Heart right ventricle (tissue), 16 donors: Measurements from ENCODE around the gene TLR4. TPM values are rescaled to one million over a fixed set of nuclear protein-coding genes. Genes with fewer than 3 reads are reported as not detected.

Experiments used
- ATAC-seq, 8 donors: fragments of 200-7000 bp; cut with Tn5 transposase; one replicate each; pipeline ENCODE4 v1.9.1; 2020; ENCODE audit warnings: mild to moderate bottlenecking in 8 of 8, moderate library complexity in 8 of 8, moderate number of reproducible peaks in 1 of 8
- DNase-seq, 2 donors: peaks; one replicate each; pipeline ENCODE4 v3.0.0-alpha.2; 2020
- H3K27ac ChIP-seq, 10 donors: fragments of 200-600 bp; sonication (generic) in 2 of 10; one replicate each; pipeline versions ENCODE4 v1.5.0 to v1.8.0; 2020 to 2022; ENCODE audit warnings: mild to moderate bottlenecking in 3 of 10
- H3K27me3 ChIP-seq, 7 donors: fragments of 200-600 bp; one replicate each; pipeline ENCODE4 v1.8.0; 2021 to 2022; ENCODE audit warnings: mild to moderate bottlenecking in 2 of 7
- H3K36me3 ChIP-seq, 9 donors: fragments of 200-600 bp; sonication (generic) in 1 of 9; one replicate each; pipeline versions ENCODE4 v1.5.0 to v1.8.0; 2020 to 2022; ENCODE audit warnings: mild to moderate bottlenecking in 2 of 9
- H3K4me1 ChIP-seq, 9 donors: fragments of 200-600 bp; sonication (generic) in 1 of 9; one replicate each; pipeline versions ENCODE4 v1.5.0 to v1.8.0; 2020 to 2022; ENCODE audit warnings: mild to moderate bottlenecking in 4 of 9
- H3K4me3 ChIP-seq, 10 donors: fragments of 200-600 bp; sonication (generic) in 2 of 10; one replicate each; pipeline versions ENCODE4 v1.5.0 to v1.8.0; 2020 to 2022; ENCODE audit warnings: mild to moderate bottlenecking in 7 of 10, moderate library complexity in 2 of 10
- H3K9me3 ChIP-seq, 11 donors: fragments of 200-600 bp in 10 of 11; sonication (generic) in 2 of 11; one replicate each; pipeline versions ENCODE4 v1.5.0 to v1.8.0; 2013 to 2022; ENCODE audit warnings: mild to moderate bottlenecking in 2 of 11, control low read depth in 1 of 11, moderate library complexity in 1 of 11
- CTCF ChIP-seq, 9 donors: fragments of 200-600 bp; sonication (generic) in 2 of 9; IDR thresholded peaks; one replicate each; pipeline versions ENCODE4 v1.5.0 to v1.8.0; 2021 to 2022; ENCODE audit warnings: antibody characterized with exemption in 9 of 9, mild to moderate bottlenecking in 5 of 9, moderate library complexity in 1 of 9
- WGBS, 2 donors: extraction: QIAGEN DNeasy Blood & Tissue Kit; methylation state at CpG; one replicate each; pipeline ENCODE4 v1.1.7; 2013; ENCODE audit warnings: inconsistent platforms in 1 of 2; 5-methylcytosine and 5-hydroxymethylcytosine counted together
- intact Hi-C, 10 donors: fragments of 100-400 bp; cut with DNase I; formaldehyde crosslinking; loops; one replicate each; pipeline versions ENCODE4 v1.11.1 to v1.14.2; 2022
- polyA plus RNA-seq, 2 donors: library from polyadenylated mRNA; stranded (reverse); fragments of 200-250 nt; gene quantifications; one replicate each; pipeline ENCODE4 v1.2.3, GENCODE V29; 2013
- total RNA-seq, 10 donors: library from RNA; stranded (reverse); fragmentation: NEBNext Ultra II Directional in 3 of 10; extraction: Animal tissue kit (Norgen Biotek cat#: 25700) in 3 of 10; gene quantifications; one replicate each; pipeline versions ENCODE4 v1.2.1 to v1.2.4, GENCODE V29; 2021 to 2023
- donor health status: Arrhythmogenic right ventricular cardiomyopathy.
- donor health status: ischemic (EF 13 %, LVEDD 7.1; RV severe dilation, severe dysfunction).
- donor health status: healthy with polysubstance abuse.
- donor health status: DM: no; HTN: yes; CAD: no.
- donor health status: DM: no; HTN: no; CAD: no.
- donor health status: ischemic (EF 25% LVEDD 6.9; RV normal size, moderate dysfunction).
- donor health status: ischemic (EF 25% LVEDD 5.7; RV mildly dilated, moderate dysfunction).
- donor health status: healthy.
- donor health status: DM: yes; HTN: yes; CAD: no.
- donor health status: Ischemic cardiomyopathy.
- donor health status: ischemic (EF 35%, LVEDD 5.7; RV mildly dilated, moderate dysfunction).
- donor health status: nonischemic (EF 11% LVEDD 7.7; RV severe dilation, severe dysfunction).
- donor health status: DM: yes; HTN: yes; CAD: no.
- donor health status: PGD.
- donor health status: ischemic (EF 29% LVEDD 5.4; RV normal size, mild dysfunction).
- donor health status: nonischemic (EF 23%, LVEDD 6.1; RV moderate dilation, normal function).

Gene TLR4
- total and polyA plus RNA-seq, 12 donors, result 2.3 to 24.7 (median 10.5) TPM

GRCh38 chr9:117752894-117753293 lies 48.7 kb downstream of the TLR4 start:
- WGBS, 2 donors, result 96% methylated on average over 2 of the region's 2 CpGs
- Histone ChIP-seq H3K27me3 (no peaks in the 10 kb centered on the region), H3K9me3 (no peaks in the 10 kb centered on the region), H3K4me3 (no peak overlapping the region), H3K27ac (no peak overlapping the region), H3K4me1 (no peaks in the 10 kb centered on the region), H3K36me3 (no peaks in the 10 kb centered on the region)
- intact Hi-C loops, result no loop called here
- no peak for TF ChIP-seq CTCF (IDR thresholded peaks at IDR 0.05)
- ATAC-seq, result no peak
- no peak for DNase-seq

- Histone ChIP-seq H3K27me3 (no peaks in the 10 kb centered on the region), H3K9me3 (no peaks in the 10 kb centered on the region), H3K4me3 (no peak overlapping the region), H3K27ac (no peak overlapping the region), H3K4me1 (no peaks in the 10 kb centered on the region), H3K36me3 (no peaks in the 10 kb centered on the region)
- TF ChIP-seq CTCF (IDR thresholded peaks at IDR 0.05), result no peak
- intact Hi-C loops, result no loop called here
- no peak for DNase-seq
- WGBS, 2 donors, result 67 to 71% methylated on average over 5 of the region's 5 CpGs
- ATAC-seq, result peak in 1 of 8 donors; percentile 39
Observed at GRCh38 chr9:117757561-117758190, 53.5 kb downstream of the TLR4 start.

GRCh38 chr9:117763314-117763713 lies 59.1 kb downstream of the TLR4 start:
- Histone ChIP-seq H3K4me3 (no peak overlapping the region), H3K27ac (no peak overlapping the region), H3K4me1 (no peaks in the 10 kb centered on the region), H3K36me3 (no peaks in the 10 kb centered on the region), H3K9me3 (no peaks in the 10 kb centered on the region), H3K27me3 (no peaks in the 10 kb centered on the region)
- ATAC-seq (no peak), DNase-seq (no peak)
- WGBS, 2 donors, result 47 to 54% methylated on average over 4 of the region's 4 CpGs
- intact Hi-C loops, result no loop called here
- TF ChIP-seq CTCF (IDR thresholded peaks at IDR 0.05), result no peak

GRCh38 chr9:117768750-117769395 lies 64.7 kb downstream of the TLR4 start:
- H3K4me3 ChIP-seq, result no peak overlapping the region
- DNase-seq (no peak), ATAC-seq (no peak)
- WGBS, 2 donors, result 55 to 59% methylated on average over 4 of the region's 4 CpGs
- no peak overlapping the region for H3K27ac ChIP-seq
- H3K9me3 ChIP-seq, result no peaks in the 10 kb centered on the region
- TF ChIP-seq CTCF (IDR thresholded peaks at IDR 0.05), result no peak
- intact Hi-C loops, result no loop called here
- H3K4me1 ChIP-seq, result peaks cover 0 to 7% (median 0%) of the 10 kb centered on the region in 9 donors
- H3K27me3 ChIP-seq, result no peaks in the 10 kb centered on the region
- H3K36me3 ChIP-seq, result no peaks in the 10 kb centered on the region
